HEK293T (cell line): Measurements from ENCODE around the gene TTC16.

Experiments
- BHLHE40 ChIP-seq: fragments of 450-650 bp; IDR thresholded peaks from 2 replicates; pipeline ENCODE4 v1.6.1; 2016; ENCODE audit warnings: mild to moderate bottlenecking, moderate library complexity, borderline replicate concordance
- CTBP1 ChIP-seq: fragments of 450-650 bp; IDR thresholded peaks from 2 replicates; pipeline ENCODE4 v1.6.1; 2016; ENCODE audit warnings: borderline replicate concordance
- FOXM1 ChIP-seq: fragments of 450-650 bp; IDR thresholded peaks from 2 replicates; pipeline ENCODE4 v1.6.1; 2017; ENCODE audit warnings: mild to moderate bottlenecking, borderline replicate concordance
- HDGF ChIP-seq: fragments of 450-650 bp; IDR thresholded peaks from 2 replicates; pipeline ENCODE4 v1.6.1; 2017; ENCODE audit warnings: antibody characterized with exemption, borderline replicate concordance

DNA sequence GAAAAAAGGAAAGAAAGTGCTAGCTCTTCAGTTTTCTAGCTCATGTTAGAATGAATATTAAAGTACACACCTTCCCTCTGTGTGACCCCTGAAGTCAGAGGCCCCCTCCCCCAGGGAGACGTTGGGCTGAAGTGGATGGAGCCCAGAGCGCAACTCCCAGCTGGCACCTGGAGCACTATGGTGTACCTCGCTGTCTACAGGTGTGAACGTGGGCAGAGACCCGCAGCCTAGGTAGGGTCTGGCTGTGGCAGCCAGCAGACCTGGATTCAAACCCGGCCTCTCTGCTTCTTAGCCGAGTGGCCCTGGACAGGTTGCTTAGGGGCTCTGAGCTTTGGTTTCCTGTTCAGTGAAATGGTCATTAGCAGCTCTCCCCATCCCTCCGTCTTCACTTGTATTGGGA lies 12.9 kb downstream of the TTC16 start:
- TF ChIP-seq FOXM1 (no peak), CTBP1 (no peak), HDGF (no peak), BHLHE40 (no peak)
